ENCODE measurements around the gene TSPEAR.

DNA sequence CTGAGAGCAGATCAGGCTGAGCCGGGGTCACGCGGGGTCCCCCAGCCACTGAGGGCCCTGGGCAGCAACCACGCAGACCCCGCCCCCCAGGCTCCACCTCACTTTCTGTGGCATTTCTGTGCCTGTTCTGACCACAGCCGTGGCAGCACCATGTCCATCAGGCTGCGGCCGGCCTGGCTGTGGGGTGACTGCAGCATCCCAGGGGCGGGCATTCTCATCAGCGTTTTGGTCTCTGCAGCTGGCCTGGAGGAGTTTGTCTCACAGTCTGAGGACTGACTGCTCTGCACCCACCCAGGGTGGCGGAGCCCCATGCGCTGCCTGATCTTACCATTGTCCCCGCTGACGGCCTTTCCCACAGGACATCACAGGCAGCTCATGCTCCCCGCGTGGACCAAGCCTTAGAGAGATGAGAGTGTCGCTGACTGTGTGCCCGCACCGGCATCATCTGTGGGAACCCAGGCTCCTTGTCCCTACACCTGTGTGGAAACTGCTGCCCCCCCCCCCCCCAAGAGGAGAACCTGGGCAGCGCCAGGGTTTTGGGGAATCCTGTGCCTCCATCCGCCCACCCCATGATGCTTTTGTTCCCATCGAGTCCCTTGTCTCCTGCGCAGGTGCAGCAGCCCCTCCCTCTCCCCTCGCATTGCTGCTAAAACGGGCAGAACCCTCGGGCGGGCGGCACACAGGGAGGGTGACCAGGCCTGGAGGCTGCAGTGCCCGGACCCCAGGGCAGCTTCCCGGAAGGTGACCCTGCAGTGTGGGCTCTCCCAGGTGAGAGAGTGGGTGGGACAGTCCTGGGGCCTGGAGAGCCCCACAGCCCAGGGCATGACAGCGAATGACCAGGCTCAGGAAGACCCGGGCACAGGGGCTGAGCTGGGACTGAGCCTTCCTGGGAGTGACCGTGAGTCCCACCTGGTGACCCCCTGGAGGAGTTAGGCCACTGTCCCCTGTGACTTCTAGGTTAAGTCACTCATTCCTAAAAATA, 173.2 kb downstream of the TSPEAR start:
- no peak for TF ChIP-seq ELF4 (IDR thresholded peaks at IDR 0.05)
- no peak for TF ChIP-seq ARNT (IDR thresholded peaks at IDR 0.05)
- no peak for TF ChIP-seq SP1 (IDR thresholded peaks at IDR 0.05)
- no peak for TF ChIP-seq CTBP1 (IDR thresholded peaks at IDR 0.05; ENCODE audit: borderline replicate concordance)
- TF ChIP-seq TARDBP (IDR thresholded peaks at IDR 0.05) = no peak
- TF ChIP-seq BHLHE40 (IDR thresholded peaks at IDR 0.05; ENCODE audit: borderline replicate concordance) = no peak
- TF ChIP-seq FOXM1 (IDR thresholded peaks at IDR 0.05; ENCODE audit: borderline replicate concordance) = no peak
- TF ChIP-seq LEF1 (IDR thresholded peaks at IDR 0.05; ENCODE audit: borderline replicate concordance) = no peak
- TF ChIP-seq FOXA1 (IDR thresholded peaks at IDR 0.05) = no peak
- no peak for TF ChIP-seq NFRKB (IDR thresholded peaks at IDR 0.05)
- no peak for TF ChIP-seq FOXK2 (IDR thresholded peaks at IDR 0.05)

All from HEK293T (cell line).